AG10803 (cell line): ENCODE measurements around the gene P2RY14.

Experiments
- DNase-seq: peaks from one replicate; pipeline ENCODE4 v3.0.0; 2010; ENCODE audit warnings: low read depth
- H3K4me3 ChIP-seq: 2 replicates; pipeline ENCODE4 v1.5.1; 2011; ENCODE audit warnings: mild to moderate bottlenecking, low read length, control low read depth
- CTCF ChIP-seq: conservative IDR thresholded peaks from 2 replicates; pipeline ENCODE4 v1.5.1; 2011; ENCODE audit warnings: mild to moderate bottlenecking, low read length, control low read depth, inconsistent platforms

Gene P2RY14

GRCh38 chr3:151290673-151291072 is 12.3 kb upstream of the P2RY14 start:
- peak; percentile 82 for TF ChIP-seq CTCF
- DNase-seq = peak; percentile 55
- no peak overlapping the region for H3K4me3 ChIP-seq

DNA sequence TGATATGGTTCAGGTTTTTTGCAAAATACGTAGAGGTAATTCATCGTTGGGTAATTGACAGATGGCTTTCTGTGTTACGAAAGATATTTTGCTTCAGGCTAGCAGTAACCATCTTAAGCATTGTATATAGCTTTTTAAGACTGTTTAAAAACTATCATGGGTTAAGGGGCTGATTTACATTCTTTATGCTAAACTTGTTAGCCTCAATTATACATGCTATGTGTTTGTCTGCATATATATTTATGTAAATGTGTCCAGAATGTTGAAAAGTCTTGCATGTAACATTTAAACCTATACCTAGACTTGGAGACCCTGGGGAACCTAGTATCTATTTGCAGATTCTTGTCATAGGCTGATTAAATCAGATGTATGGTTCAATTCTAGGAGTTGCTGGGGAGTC is 11.1 kb upstream of the P2RY14 start:
- no peak for DNase-seq
- TF ChIP-seq CTCF = no peak
- no peak overlapping the region for H3K4me3 ChIP-seq

GRCh38 chr3:151285940-151286339 is 7.6 kb upstream of the P2RY14 start:
- H3K4me3 ChIP-seq = no peak overlapping the region
- DNase-seq = no peak
- no peak for TF ChIP-seq CTCF

DNA sequence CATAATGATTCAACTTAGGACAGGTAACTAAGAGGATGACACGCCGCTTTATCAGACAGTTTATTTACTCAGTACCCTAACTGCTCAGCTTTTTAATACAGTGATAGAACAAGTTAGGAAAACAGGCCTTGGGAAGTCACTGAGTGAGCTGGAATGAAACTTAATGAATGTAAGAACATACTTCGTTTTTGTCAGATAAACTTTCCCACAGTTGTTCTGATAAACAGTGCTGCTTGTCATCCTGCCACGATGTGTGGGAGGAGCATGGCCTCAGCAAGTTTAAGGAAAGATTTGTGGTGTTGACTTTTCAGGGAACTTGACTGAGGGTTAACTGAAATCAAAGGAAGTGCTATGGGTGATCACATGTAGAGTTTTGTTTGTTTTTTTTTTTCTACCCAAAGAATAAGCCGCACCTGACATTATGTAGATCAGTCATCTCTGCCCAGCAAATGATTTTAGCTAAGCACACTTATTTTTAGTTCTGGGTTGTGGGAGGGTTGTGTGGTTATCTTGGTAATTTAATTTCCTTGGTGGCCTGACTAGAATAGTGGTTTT is 5.6 kb upstream of the P2RY14 start:
- no peak for TF ChIP-seq CTCF
- peak; percentile 15 for DNase-seq
- H3K4me3 ChIP-seq = no peak overlapping the region

DNA sequence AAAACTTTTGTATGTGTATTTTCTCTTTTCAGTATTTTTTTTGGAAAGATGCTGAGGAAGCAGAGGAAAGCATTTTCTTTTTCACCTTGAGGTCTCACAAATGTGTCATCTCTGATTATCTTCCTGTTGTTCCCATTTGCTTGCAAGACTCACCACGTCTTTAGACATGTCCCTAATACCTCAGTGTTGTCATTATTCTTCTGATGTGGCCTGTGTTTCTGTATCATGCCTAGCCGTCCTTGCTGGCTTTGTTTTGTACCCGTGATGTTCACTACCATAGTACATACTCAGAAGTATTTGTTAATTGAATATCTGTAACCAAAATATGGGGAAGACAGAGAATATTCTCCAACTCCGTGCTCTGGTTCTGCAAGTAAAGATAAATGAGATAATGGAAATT is 5.0 kb upstream of the P2RY14 start:
- no peak for DNase-seq
- TF ChIP-seq CTCF = no peak
- H3K4me3 ChIP-seq = no peak overlapping the region

DNA sequence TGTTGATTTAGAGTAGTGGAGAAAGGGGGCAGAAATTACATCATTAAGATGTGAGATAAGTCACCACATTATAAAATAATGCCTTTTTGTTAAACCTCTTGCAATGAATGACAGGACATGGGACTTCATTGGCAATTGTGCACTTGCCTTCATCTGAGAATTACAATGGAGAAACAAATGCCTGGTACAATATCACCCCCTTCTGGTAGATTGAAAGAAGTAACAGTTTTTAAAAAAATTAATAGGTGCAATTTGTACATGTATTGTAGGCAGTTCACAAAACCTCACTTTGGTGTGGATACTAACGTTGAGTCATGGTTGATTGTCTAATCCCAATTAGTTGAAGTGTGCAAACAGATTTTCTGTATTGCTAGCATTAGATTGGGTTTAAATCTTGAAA is 4.6 kb upstream of the P2RY14 start:
- DNase-seq = peak; percentile 57
- no peak overlapping the region for H3K4me3 ChIP-seq
- peak; percentile 76 for TF ChIP-seq CTCF

GRCh38 chr3:151281671-151282324 is 3.5 kb upstream of the P2RY14 start:
- TF ChIP-seq CTCF = no peak
- no peak overlapping the region for H3K4me3 ChIP-seq
- no peak for DNase-seq
